ENCODE results near the gene COX4I1.

The COX4I1 gene

DNA sequence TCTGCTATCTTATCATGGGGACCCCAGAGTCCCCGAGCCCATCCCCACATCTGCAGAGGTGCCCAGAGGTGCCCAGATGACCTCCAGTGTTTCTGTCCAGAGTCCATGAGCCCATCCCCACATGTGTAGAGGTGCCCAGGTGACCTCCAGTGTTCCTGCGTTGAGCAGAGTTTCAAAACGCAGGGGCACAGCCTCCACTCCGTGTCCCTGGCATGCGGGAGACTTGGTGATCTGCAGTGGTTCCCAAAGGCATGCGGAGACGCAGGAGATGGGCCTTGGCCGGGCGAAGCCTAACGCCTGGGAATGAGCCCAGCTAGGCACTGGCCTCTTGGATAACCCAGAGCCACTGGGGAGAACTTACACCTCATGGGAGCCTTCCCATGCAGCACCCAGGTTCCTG, 41.3 kb downstream of the COX4I1 start:
- no peak for DNase-seq (ENCODE audit: low spot score)

DNA sequence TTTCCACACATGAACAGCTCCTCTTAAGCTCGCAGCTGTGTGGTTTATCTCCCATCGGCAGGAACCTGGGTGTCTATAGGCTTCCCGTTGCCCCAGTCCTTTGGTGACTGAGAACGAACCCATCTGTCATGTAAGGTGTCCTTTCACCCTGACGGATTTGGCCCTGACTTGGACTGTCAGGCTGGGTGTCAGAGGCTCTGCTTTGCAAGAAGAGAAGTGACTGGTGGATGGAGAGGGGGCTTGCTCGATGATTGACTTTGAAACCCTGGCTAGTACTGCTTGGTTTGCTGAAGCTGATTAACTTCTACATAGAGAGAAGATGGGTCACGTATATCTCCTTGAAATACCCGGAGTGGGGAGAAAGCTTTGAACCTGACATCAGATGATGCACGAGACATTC, 42.9 kb downstream of the COX4I1 start:
- no peak for DNase-seq (ENCODE audit: low spot score)

DNA sequence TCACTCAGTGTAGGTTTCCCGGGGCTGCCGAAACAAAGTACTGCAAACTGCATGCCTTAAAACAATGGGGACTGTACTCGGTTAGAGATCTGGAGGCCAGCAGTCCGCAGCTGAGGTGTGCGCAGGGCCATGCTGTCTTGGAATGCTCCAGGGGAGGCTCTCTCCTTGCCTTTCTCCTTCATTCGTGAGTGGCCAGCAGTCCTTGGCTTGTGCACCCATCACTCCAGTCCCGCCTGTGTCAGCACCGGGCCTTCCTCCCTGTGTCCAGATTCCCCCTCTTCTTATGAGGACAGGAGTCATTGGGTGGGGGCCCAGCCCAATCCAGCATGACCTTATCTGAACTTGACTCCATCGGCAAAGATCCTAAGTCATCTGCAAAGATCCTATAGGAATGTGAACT, 43.4 kb downstream of the COX4I1 start:
- DNase-seq (ENCODE audit: low spot score), result no peak

DNA sequence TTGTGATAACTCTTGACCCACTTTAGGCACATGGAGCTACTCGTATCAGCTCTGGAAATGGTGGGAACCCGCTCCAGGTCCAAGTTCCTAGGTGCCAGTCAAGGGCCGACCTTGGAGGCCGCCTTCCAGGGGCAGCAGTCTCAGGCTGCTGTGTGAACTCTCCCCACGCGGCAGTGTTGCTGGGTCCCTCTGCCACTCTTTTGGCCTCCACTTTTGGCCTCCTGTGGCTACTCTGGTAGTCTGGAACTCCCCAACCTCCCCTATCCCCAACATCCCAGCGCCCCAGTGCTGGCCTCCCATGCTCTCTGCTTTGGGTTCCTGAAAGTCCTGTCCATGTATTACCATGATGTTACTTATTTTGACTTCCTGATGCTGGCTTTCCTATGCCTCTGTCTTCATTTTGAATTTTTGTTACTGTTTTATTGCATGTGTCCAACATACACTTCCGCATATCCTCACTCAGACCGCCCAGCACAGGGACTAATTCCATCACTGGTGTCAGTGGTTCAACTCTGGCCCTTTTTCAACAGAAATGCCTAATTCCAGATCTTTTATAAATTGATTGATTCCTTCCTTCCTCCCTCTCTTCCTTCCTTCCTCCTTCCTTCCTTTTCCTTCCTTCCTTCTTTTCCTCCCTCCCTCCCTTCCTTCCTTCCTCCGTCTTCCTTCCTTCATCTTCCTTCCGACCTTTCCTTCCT, 44.1 kb downstream of the COX4I1 start:
- DNase-seq (ENCODE audit: low spot score), result no peak

DNA sequence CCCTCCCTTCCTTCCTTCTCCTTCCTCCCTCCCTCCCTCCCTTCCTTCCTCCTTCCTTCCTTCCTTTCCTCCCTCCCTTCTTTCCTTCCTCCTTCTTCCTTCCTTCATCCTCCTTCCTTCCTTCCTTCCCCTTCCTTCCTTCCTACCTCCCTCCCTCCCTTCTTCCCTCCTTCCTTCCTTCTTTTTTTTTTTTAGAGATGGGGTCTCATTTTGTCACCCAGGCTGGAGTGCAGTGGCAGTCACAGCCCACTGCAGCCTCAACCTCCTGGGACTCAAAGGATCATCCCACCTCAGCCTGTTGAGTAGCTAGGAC, 44.6 kb downstream of the COX4I1 start:
- DNase-seq (ENCODE audit: low spot score), result no peak

DNA sequence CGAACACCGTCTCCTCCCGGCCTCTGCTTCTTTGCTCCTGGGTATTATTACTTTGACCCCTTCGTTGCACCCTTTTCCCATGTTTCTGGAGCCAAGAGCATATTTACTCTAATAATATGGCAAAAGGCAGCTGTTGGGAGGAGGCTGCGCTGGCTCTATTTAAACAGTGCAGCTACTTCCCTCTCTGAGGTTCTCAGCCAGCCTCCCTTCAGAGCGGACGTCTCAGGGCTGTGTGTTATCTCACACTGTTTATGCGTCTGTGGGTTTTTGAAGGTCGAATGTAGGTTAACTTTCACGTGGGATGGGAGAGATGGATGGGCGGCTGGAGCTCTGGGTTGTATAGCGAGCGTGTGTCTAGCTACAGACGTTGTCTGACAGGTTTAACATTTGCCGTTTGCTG, 45.3 kb downstream of the COX4I1 start:
- no peak for DNase-seq (ENCODE audit: low spot score)

DNA sequence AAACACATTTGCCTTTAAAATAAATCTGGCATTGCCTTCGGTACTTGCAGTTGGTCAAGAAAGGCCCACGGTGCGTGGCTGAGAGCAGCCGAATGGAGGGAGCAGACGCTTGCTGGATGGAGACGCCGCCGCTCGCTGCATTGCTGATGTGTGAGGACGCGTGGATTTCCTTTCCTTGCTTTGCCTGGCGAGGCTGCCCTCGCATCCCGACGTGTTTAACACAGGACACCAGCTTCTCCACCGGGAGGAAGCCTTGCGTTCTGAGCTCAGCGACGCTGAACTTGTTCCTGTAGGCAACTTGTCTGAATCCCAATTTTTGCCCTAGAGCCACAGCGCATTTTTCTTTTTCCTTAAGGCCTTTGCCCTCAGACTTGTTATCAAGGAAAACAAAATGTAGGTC, 45.8 kb downstream of the COX4I1 start:
- no peak for DNase-seq (ENCODE audit: low spot score)

DNA sequence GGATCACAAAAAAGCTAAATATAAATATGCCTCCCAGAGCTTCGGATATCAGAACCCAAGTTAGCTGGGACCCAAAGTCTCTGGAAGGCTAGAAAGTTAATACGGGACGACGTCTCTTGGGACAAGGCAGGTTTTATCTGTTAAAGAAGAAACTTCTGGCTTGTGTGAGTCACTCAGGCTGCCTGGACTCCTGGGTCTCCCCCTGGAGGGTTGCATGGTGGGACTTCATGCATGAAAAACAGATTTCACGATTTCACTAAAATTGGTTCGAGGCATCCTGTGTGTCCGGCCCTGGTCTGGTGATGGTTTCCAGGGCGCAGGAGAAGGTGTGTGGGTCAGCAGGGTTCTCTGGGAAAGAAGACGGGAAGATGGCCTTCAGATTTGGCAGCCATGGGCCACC, 47.0 kb downstream of the COX4I1 start:
- DNase-seq (ENCODE audit: low spot score), result no peak

DNA sequence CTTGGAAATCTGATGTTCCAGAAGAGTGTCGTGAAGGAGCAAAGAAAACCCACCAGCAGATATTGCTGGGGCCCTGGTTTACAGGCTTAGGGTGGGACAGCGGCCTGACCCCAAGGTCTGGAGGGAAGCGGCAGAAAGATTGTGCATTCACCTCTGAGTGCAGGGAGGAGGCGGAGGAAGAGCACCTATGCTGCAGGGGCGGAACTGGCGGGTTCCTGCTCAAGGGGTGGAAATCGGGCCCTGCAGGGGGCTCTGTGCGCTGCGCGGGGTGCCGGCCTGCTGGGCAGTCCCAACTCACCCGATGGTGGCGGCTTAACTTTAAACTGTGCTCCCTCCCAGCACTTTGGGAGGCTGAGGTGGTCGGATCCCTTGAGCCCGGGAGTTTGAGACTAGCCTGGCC, 47.5 kb downstream of the COX4I1 start:
- DNase-seq (ENCODE audit: low spot score), result no peak

DNA sequence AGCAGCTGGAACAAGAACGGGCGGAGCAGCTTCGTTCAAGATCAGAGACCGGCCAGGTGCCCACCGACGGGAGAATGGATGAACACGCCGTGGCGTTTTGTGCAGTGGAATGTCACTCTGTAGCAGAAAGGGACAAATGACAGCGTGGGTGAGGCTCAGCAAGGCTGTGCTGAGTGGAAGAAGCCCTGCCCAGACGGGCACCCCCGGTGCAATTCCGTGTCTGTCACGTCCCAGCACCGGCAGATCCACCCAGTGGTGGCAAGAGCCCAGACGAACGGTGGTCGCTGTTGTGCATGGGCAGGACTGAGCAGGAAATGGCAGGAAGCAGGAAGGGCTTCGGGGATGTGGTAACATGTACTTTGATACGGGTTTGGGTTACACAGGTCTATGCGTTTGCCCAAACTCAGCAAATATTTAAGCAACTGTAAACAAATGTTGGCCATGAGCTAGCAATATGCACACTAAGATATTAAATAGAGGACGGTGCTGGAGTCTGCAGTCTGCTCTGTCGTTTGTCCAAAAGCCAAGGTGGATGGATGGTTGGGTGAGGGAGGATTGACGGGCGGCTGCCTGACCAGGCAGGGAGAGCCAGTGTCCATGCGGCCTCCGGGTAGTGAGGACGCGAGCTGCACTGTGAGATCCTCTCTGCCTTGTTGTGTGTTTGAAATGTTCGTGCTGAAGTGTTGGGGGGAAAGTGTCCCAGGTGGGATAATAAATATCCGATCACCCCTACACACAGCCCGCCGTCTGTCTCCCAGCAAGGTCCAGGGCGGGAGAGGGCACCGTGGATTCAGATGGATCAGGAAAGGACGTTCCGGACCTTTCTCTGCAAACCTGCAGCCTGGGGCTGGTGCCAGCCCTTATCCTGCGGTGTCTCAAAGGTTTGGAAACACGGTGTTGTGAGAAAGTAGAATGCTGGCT, 48.4 kb downstream of the COX4I1 start:
- DNase-seq (ENCODE audit: low spot score), result no peak

DNA sequence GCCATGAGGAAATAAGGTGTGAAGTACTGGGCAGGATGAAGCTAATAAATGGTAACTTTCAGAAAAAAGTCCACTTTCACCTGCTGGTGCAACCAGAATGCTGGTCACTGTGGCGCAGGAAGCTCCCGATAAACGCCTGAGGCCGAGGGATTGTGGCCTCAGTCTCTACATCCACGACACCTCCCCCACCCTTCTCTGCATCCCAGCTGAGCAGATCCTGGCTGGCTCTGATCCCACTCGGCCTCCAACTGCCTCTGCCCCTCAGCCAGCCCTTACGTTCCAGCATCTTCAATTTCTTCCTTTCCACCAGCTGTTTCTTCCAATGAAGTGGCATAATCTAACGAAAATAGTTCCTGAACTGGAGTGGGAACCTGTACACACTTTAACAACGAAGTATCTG, 49.5 kb downstream of the COX4I1 start:
- no peak for DNase-seq (ENCODE audit: low spot score)

DNA sequence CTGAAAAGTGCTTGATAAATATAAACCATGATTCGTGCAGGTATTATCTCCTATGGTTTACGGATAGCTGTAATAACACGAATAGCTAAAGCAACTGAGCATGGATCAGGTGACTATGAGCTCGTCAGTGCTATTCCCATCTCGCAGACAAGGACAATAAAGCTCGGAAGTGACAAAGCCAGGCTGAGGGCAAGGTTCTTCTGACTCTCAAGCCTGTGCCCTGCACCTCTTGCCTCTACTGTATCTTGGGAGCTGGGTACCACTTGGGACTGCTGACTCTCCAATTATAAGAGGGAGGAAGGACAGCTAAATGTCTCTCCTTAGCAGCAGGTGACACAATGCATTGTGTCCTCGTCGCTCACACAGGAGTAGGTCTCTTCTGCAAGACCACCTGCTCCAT, 49.9 kb downstream of the COX4I1 start:
- DNase-seq (ENCODE audit: low spot score), result no peak

DNA sequence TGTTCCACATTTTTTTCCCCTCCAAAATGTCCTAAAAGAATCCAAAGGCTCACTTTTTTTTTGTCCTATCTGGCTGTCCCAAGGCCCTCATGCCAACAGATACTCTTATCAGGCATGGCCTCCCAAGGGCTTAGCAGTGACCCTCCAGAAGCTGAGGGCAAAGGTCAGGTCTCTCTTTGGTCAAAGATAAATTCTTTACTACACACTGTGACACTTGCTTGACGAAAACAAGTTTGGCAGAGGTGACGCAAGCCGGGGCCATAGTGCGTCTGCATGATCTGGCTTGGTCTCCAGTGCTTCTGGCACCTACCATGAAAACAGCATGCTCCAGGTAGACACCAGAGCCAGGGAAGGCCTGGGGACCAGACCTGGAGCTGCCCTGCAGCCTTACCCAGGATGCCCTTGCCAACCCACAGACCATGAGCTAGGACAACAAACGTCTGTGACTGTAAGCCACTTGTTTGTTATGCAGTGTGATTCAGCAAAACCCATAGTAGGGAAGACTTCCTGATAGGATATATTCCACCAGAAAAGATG, 50.9 kb downstream of the COX4I1 start:
- no peak for DNase-seq (ENCODE audit: low spot score)

DNA sequence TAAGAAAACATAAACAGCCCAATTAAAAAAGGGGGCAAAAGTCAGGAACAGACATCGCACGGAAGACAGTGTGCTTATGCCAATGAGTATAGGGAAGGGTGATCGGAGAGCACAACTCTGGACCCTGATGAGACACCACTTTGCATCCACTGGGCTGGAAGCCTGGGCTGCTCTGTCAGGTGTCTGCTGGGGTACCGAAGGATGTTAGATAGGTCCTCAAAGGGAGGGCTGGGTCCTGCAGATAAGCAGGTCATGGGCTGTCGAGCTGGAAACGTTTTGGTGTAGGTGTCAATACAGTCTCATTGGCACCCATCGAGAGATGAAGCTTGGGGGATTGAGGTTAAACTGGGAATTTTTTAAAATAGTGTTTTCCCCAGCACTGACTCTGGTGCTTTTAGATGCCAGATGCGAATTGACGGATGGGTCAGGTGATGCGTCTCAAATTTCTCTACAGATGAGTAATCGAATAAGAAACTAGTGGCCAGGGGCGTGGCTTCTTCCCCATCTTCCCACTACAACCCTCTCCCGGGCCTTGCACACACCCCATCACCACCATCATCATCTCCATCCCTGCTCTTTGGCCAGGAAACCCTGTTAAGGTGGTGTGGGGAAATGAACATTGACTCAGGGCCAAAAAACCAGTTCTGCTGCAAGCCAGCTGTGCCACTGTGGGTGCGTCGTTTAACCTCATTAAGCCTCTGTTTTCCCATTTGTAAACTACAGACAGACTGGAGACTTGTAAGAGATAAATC, 51.7 kb downstream of the COX4I1 start:
- DNase-seq (ENCODE audit: low spot score), result no peak

DNA sequence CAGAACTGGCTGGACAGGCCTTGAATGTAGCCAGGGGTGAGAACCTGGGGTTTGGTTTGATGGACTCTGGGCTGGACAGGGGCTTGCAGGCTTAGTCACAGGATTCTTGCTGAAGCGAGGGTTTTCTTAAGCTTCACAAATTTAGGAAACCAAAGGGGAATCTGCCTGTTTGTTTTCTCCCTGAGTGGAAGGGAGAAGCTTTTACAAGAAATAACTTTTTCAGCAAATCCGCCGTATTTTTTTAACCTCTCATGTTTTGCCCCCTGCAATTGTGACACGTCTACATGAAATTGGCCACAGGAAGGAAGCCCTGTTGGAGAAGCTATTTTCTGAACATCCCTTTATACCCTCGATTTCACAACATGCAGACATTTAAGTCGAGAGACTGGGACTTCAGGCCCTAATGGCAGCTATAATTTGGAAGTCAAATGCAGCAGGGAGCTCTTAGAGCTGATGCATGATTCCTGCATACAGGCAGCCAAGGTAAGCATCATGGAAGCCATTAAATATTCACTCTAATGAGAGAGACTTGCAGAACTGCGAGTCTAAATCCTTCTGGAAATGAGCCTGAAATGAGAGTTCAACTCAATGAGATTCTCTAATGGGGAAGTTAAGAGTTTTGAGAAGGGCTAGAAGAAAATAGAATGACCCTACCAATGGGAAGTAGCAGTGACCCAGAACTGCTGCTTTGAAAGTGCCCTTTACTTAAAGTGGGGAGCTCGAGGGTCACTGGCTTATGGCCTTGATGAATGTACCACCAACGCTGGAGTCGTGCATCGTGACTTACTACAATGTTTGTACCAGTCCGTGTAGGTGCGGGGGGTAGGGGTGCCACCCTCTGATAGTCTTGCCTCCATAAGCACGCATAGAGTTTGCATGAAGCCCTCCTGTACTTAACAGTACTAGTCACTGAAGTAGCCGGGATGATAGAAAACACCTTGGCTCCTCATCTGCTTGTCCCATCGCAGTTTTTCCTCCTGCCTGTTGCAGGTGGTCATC, 54.4 kb downstream of the COX4I1 start:
- no peak for DNase-seq (ENCODE audit: low spot score)

DNA sequence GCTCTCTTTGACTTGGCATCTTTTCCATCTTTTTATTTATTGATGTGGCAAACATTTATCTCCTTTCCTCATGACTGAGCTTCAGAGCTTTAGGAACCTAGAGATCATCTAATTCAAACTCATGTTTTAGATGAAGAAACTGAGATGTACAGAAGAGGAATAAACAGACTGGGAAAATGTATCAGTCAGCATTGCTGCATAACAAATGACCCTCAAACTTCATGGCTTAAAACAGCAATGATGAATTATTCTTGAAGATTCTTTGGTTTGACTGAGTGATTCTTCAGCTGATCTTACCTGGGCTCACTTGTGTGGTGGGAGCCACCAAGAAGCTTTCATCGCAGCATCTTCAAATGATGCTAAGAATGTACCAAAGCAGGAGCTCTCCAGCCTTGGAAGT, 55.4 kb downstream of the COX4I1 start:
- DNase-seq (ENCODE audit: low spot score), result no peak

DNA sequence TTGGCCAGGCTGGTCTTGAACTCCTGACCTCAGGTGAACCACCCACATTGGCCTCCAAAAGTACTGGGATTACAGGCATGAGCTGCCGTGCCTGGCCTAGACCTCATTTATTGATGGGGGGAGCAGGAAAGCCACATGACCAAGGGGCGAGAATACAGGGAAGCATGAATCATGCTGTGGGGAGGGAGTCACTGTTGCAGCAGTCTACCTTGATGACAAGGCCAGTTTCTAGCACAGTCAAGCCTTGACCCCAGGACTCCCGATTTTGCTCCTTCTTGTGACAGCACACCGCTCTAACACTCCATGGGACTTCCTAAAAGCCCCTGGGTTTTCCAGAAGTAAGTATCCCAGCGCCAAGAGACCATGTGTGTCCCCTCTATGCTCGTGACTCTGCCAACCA, 56.6 kb downstream of the COX4I1 start:
- no peak for DNase-seq (ENCODE audit: low spot score)

DNA sequence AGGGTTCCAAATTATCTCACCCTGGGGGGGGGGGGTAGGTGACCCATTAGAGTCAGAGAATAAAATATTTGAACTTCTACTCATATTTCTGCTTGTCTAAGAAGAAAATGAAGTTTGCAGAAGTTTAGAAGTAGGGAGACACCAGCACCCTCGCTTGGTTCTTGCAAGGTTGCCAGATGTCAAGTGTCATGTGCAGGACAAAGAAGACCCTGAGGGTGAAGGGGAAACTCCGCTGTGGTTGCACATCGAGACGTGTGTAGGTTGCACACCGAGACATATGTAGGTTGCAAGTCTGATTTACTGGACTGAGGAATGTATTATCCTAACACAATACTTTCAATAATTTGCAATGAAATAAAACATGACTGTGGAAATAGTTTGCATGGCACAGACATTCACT, 57.1 kb downstream of the COX4I1 start:
- DNase-seq (ENCODE audit: low spot score), result no peak

Measured in NAMALWA (cell line).